ENCODE results near the gene TRIOBP. TPM values are rescaled to one million over a fixed set of nuclear protein-coding genes. Genes with fewer than 3 reads are reported as not detected.
"Not testable (repeated sequence)": the region's sequence is repeated elsewhere in the genome, so short reads cannot be mapped to it uniquely, and the experiment has no call there.

The TRIOBP gene
- total RNA-seq, 1 donor from 2014 or later = 42.9 TPM

DNA sequence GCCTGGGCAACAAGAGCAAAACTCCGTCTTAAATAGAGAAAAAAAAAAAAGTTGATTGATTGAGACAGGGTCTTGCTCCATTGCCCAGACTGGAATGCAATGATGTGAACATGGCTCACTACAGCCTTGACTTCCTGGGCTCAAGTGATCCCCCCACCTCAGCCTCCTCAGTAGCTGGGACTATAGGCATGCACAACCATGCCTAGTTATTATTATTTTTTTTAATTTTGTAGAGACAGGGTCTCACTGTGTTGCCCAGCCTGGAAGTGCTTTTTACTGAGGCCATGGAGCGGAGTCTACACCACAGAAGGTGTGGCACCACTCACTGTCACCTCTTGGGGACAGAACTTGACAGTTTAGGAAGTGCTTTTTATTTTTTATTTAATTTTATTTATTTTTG, 17.8 kb downstream of the TRIOBP start:
- H3K27me3 Mint-ChIP-seq = no peaks in the 10 kb centered on the region
- H3K36me3 Mint-ChIP-seq = peaks cover 10% of the 10 kb centered on the region

DNA sequence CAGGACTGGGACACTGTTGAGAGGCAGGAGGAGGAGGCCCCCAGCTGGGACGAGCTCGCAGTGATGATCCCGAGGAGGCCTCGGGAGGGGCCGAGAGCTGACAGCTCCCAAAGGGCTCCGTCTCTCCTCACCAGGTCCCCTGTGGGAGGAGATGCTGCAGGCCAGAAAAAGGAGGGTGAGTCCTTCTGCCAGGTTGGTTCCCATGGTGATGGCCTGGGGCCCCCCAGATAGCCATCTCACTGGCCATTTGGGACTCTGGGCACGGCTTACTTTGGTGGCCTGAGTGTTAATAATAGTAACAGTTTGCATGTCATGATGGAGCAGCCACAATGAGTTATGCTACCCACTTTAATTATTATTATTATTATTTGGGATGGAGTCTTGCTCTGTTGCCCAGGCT, 18.9 kb downstream of the TRIOBP start:
- H3K36me3 Mint-ChIP-seq = peaks cover 6% of the 10 kb centered on the region
- no peaks in the 10 kb centered on the region for H3K4me1 Mint-ChIP-seq (ENCODE audit: unreplicated experiment)
- no peak overlapping the region for H3K27ac Mint-ChIP-seq
- TF ChIP-seq, protein P1, sequence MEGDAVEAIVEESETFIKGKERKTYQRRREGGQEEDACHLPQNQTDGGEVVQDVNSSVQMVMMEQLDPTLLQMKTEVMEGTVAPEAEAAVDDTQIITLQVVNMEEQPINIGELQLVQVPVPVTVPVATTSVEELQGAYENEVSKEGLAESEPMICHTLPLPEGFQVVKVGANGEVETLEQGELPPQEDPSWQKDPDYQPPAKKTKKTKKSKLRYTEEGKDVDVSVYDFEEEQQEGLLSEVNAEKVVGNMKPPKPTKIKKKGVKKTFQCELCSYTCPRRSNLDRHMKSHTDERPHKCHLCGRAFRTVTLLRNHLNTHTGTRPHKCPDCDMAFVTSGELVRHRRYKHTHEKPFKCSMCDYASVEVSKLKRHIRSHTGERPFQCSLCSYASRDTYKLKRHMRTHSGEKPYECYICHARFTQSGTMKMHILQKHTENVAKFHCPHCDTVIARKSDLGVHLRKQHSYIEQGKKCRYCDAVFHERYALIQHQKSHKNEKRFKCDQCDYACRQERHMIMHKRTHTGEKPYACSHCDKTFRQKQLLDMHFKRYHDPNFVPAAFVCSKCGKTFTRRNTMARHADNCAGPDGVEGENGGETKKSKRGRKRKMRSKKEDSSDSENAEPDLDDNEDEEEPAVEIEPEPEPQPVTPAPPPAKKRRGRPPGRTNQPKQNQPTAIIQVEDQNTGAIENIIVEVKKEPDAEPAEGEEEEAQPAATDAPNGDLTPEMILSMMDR (conservative IDR thresholded peaks at IDR 0.05) = no peak
- DNase-seq (ENCODE audit: extremely low spot score, unreplicated experiment) = no peak
- no peak overlapping the region for H3K4me3 Mint-ChIP-seq
- no peaks in the 10 kb centered on the region for H3K9me3 Mint-ChIP-seq
- no peaks in the 10 kb centered on the region for H3K27me3 Mint-ChIP-seq

More for the DNA sequence above, 17.8 kb downstream of the TRIOBP start:
- H3K4me3 Mint-ChIP-seq = no peak overlapping the region
- no peak for DNase-seq (ENCODE audit: extremely low spot score, unreplicated experiment)
- peaks cover 3% of the 10 kb centered on the region for H3K4me1 Mint-ChIP-seq (ENCODE audit: unreplicated experiment)
- TF ChIP-seq, protein P1 (conservative IDR thresholded peaks at IDR 0.05) = no peak
- no peaks in the 10 kb centered on the region for H3K9me3 Mint-ChIP-seq
- no peak overlapping the region for H3K27ac Mint-ChIP-seq

DNA sequence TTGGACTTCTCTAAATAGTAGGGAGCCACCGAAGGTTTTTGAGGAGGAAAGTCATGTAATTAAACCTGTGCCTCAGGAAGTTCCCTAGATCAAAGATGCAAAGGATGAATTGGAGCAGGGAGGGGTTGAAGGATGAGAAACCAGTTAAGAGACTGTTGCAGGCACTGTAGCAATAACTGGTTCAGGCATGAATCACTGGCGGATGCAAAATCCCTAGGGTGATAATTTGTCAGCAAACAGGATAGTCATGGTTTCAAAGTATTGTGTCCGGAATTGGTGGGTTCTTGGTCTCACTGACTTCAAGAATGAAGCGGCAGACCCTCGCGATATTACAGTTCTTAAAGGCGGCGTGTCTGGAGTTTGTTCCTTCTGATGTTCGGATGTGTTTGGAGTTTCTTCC, 19.9 kb downstream of the TRIOBP start:
- DNase-seq (ENCODE audit: extremely low spot score, unreplicated experiment) = no peak
- TF ChIP-seq, protein P1 (conservative IDR thresholded peaks at IDR 0.05) = no peak
- H3K9me3 Mint-ChIP-seq = no peaks in the 10 kb centered on the region
- no peaks in the 10 kb centered on the region for H3K27me3 Mint-ChIP-seq
- H3K36me3 Mint-ChIP-seq = peaks cover 6% of the 10 kb centered on the region
- H3K4me1 Mint-ChIP-seq (ENCODE audit: unreplicated experiment) = no peaks in the 10 kb centered on the region
- H3K4me3 Mint-ChIP-seq = no peak overlapping the region
- H3K27ac Mint-ChIP-seq = peak overlapping the region; percentile 25

DNA sequence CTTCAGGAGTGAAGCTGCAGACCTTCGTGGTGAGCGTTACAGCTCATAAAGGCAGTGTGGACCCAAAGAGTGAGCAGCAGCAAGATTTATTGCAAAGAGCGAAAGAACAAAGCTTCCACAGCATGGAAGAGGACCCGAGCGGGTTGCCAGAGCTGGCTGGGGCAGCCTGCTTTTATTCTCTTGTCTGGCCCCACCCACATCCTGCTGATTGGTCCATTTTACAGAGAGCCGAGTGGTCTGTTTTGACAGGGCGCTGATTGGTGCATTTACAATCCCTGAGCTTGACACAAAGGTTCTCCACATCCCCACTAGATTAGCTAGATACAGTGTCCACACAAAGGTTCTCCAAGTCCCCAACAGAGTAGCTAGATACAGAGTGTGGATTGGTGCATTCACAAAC, 20.4 kb downstream of the TRIOBP start:
- H3K4me1 Mint-ChIP-seq (ENCODE audit: unreplicated experiment); H3K27me3 Mint-ChIP-seq; DNase-seq (ENCODE audit: extremely low spot score, unreplicated experiment); H3K4me3 Mint-ChIP-seq; H3K36me3 Mint-ChIP-seq; H3K9me3 Mint-ChIP-seq: not testable (repeated sequence)
- H3K27ac Mint-ChIP-seq = peak overlapping the region; percentile 25

DNA sequence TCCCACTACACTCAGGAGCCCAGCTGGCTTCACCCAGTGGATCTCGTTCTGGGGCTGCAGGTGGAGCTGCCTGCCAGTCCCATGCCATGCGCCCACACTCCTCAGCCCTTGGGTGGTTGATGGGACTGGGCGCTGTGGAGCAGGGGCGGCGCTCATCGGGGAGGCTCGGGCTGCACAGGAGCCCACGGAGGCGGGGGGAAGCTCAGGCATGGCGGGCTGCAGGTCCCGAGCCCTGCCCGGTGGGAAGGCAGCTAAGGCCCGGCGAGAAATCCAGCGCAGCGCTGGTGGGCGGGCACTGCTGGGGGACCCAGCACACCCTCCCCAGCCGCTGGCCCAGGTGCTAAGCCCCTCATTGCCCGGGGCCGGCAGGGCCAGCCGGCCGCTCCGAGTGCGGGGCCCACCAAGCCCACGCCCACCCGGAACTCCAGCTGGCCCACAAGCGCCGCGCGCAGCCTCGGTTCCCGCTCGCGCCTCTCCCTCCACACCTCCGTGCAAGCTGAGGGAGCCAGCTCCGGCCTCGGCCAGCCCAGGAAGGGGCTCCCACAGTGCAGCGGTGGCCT, 21.0 kb downstream of the TRIOBP start:
- not testable (repeated sequence) for H3K4me3 Mint-ChIP-seq; H3K27me3 Mint-ChIP-seq; H3K9me3 Mint-ChIP-seq; DNase-seq (ENCODE audit: extremely low spot score, unreplicated experiment); H3K4me1 Mint-ChIP-seq (ENCODE audit: unreplicated experiment); H3K27ac Mint-ChIP-seq; H3K36me3 Mint-ChIP-seq

DNA sequence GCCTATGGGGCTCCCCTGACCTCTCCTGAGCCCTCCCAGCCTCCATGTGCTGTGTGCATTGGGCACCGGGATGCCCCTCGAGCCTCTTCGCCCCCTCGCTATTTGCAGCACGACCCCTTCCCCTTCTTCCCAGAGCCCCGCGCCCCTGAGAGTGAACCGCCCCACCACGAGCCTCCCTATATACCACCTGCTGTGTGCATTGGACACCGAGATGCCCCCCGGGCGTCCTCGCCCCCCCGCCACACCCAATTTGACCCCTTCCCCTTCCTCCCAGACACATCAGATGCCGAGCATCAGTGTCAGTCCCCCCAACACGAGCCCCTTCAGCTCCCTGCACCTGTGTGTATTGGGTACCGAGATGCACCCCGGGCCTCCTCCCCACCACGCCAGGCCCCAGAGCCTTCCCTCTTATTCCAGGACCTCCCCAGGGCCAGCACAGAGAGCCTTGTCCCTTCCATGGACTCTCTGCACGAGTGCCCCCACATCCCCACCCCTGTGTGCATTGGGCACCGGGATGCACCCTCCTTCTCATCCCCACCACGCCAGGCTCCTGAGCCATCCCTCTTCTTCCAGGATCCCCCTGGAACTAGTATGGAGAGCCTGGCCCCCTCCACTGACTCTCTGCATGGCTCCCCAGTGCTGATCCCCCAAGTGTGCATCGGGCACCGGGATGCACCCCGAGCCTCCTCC, 28.8 kb downstream of the TRIOBP start:
- TF ChIP-seq, protein P1 (conservative IDR thresholded peaks at IDR 0.05) = no peak
- H3K36me3 Mint-ChIP-seq = peaks cover 7% of the 10 kb centered on the region
- no peak overlapping the region for H3K4me3 Mint-ChIP-seq
- DNase-seq (ENCODE audit: extremely low spot score, unreplicated experiment) = no peak
- no peaks in the 10 kb centered on the region for H3K27me3 Mint-ChIP-seq
- H3K4me1 Mint-ChIP-seq (ENCODE audit: unreplicated experiment) = no peaks in the 10 kb centered on the region
- no peaks in the 10 kb centered on the region for H3K9me3 Mint-ChIP-seq
- H3K27ac Mint-ChIP-seq = no peak overlapping the region

Data from type B pancreatic cell (in vitro differentiated cells).